B cell (primary cell): ENCODE results near the gene LPAR2.

Experiments used
- EZH2 ChIP-seq: IDR thresholded peaks from 2 replicates; pipeline ENCODE4 v1.6.1; 2012; ENCODE audit warnings: borderline replicate concordance, low read depth, mild to moderate bottlenecking, moderate library complexity, low read length; ENCODE audit not compliant: insufficient read depth, poor library complexity, severe bottlenecking
- TF ChIP-seq, protein P1 (sequence below): fragments of 200-600 bp; IDR thresholded peaks from one replicate; pipeline ENCODE4 v1.8.0; 2022; ENCODE audit warnings: antibody characterized with exemption, mild to moderate bottlenecking

DNA sequence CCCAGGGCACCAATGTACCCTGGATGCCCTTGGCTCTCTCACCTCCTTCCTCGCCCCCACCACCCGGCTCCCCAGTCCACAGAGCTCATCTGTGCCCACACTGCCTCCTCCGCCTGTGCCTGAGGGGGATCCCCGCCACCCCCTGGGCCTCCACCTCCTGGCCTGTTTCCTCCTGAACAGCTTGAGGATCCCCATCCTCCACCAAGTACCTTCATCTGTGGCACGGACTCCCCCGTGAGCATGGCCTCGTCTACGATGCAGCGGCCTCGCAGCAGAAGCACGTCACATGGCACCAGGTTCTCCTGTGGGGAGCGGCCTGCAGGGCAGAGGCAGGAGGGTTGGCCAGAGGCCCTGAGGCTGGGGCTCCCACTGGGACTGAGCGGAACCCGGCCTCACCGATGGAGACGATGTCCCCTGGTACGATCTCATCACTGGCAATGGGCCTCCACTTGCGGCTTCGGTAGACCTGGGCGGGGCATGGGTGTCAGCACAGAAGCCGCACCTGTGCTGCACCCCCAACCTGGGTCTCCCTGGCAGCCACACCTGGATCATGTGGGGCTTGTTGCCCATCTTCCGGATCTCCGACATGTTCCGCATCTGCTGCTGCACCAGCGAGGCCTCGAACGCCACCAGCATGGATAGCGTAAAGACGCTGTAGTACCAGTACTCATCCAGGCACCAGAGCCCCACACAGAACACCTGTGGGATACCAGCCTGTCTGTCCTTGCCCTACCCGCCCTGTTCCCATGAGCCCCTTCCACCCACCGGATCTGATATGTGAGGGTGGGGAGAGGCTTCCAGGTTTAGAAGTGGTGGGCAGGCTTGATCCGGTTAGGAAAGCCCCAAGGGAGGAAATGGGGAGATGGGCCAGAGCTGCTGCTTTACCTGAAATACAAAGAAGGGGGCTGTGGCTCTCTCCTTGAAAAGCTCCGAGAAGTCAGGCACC, 28.7 kb upstream of the LPAR2 start:
- TF ChIP-seq, protein P1, sequence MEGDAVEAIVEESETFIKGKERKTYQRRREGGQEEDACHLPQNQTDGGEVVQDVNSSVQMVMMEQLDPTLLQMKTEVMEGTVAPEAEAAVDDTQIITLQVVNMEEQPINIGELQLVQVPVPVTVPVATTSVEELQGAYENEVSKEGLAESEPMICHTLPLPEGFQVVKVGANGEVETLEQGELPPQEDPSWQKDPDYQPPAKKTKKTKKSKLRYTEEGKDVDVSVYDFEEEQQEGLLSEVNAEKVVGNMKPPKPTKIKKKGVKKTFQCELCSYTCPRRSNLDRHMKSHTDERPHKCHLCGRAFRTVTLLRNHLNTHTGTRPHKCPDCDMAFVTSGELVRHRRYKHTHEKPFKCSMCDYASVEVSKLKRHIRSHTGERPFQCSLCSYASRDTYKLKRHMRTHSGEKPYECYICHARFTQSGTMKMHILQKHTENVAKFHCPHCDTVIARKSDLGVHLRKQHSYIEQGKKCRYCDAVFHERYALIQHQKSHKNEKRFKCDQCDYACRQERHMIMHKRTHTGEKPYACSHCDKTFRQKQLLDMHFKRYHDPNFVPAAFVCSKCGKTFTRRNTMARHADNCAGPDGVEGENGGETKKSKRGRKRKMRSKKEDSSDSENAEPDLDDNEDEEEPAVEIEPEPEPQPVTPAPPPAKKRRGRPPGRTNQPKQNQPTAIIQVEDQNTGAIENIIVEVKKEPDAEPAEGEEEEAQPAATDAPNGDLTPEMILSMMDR: no peak
- TF ChIP-seq EZH2: no peak
